Measurements from ENCODE around the gene ATOSB.
A peak's percentile ranks its signal among the peaks of the same experiment; 100 is the strongest.

ATOSB gene

DNA sequence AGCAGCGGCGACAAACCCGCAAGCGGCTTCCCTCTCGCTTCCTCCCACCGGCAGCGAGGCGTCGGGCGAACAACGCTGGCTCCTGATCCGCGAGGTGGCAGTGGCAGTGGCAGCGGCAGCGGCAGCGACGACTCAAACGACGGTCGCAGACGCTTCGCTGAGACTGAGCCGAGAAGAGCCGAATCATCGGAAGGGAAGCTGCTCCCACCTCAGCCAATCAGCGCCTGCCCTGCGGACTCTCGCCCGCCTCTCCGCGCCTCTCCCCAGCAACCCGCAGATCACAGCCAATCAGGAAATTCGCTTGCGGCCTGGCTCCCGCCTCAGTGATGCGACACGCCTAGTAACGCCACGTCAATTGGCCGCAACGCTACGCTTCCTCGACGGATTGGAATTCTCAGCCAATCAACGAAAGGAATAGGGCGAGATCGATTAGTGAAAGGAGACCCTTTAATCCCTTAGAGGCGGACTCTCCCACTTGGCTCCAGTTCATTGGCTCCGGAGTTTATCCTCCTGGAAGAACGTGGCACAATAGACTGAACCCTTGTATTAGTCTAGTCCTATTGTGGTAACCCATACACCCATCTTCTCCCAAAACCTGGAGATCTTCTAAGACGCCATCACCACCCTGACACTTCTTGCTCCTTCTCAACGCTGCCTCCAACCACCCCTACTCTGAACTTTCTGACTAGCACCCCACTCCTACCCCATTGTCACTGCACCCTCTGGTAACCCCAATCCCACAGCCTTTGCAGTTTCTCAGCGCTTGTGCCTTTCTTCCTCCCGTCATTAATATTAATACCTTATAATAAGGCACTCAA, 43.0 kb downstream of the ATOSB start, which contains the start of gene VCP:
Gene VCP, minus strand, starts transcription at position 165 of the 818 bp plus-strand sequence. CDS start 272 bp downstream, outside the sequence.
- no peaks in the 10 kb centered on the region for H3K9me3 ChIP-seq (ENCODE audit: low read length)
- peaks cover 53% of the 10 kb centered on the region for H3K36me3 ChIP-seq (ENCODE audit: insufficient read depth, low read length)
- peaks cover 21% of the 10 kb centered on the region for H3K4me1 ChIP-seq (ENCODE audit: insufficient read depth, low read length)
- H3K27me3 ChIP-seq (ENCODE audit: insufficient read depth, low read length): no peaks in the 10 kb centered on the region
- H2AFZ ChIP-seq (ENCODE audit: low read depth, low read length): peak within 1 kb of the TSS; percentile 27
- H3K4me3 ChIP-seq (ENCODE audit: low read length): peak within 1 kb of the TSS; percentile 95

DNA sequence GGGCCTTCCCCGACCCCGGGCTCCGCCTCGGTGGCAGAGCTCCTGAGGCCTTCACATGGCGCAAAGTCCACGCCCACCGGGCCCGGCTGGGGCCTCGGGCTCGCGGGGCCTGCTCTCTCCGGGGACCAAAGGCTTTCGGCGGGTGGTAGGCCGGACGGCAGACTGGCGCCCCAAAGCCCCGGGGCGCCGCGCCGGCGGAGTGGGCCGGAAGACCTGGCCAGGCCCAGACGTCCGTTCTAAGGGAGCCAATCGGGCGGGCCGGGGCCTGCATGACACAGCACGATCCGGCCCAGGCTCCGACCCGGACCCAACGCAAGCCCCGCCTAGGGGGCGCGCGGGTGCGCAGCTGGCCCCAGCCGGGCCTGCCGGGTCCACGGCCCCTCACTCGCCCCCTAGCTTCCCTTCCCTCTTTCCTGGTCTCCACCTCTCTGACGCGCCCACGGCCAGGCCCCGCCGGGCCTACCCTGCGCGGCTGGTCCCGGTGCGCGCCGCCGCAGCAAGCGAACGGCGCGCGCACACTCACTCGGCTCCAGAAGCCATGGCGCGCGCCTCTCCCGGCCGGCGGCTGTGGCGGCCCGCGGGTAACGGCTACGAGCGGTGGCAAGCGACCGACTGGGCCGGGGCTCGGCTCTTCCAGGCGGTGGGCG, 43.7 kb downstream of the ATOSB start:
- Histone ChIP-seq H3K4me1 (ENCODE audit: insufficient read depth, low read length) (peaks cover 21% of the 10 kb centered on the region), H3K4me3 (ENCODE audit: low read length) (peak overlapping the region; percentile 95), H2AFZ (ENCODE audit: low read depth, low read length) (peak overlapping the region; percentile 27), H3K9me3 (ENCODE audit: low read length) (no peaks in the 10 kb centered on the region), H3K36me3 (ENCODE audit: insufficient read depth, low read length) (peaks cover 59% of the 10 kb centered on the region), H3K27me3 (ENCODE audit: insufficient read depth, low read length) (no peaks in the 10 kb centered on the region)

DNA sequence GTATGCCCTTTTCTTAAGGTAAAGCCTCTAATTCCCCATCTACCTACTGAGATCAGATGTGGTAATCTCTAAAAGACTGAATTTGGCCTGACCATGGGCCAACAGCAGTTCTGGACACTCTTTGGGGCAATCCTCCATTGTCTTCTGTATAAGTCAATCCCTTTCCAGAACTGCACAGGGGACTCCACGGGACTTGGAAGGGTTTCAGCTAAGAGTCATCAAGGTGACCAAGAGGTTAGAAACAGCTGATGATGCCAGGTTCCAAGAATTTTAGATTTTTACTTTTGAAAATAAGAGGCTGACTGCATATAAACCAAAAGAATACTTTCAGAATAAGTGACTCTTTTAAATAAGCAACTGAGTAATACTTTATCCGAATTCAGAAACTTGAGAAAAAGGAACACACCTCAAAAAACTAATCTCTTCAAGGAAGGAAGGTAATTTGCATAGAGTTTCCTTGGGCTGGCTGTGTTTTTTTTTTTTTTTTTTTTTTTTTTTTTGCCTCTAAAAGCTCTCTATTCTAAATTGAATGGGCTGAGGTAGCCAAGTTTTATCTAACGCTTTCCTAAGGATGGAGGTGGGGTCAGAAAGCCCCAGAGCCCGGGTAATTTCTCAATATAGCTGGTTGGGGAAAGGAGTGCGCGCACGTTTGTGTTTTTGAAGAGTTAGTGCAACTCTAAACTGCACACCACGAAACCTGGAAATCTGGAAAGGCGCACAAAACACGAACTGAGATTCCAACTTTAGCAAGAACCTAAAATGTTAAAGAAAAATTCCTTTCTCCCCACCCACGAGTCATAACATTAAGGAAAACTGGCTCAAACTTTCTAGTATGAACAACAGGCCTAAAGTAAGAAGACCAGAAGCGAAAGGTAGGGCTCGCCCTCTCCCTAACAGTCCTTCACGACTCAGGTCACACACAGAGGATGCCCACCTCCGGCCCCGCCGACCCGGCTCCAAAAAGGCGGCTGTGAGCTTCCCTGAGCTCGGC, 44.5 kb downstream of the ATOSB start:
- H3K27me3 ChIP-seq (ENCODE audit: insufficient read depth, low read length): no peaks in the 10 kb centered on the region
- H3K4me1 ChIP-seq (ENCODE audit: insufficient read depth, low read length): peaks cover 21% of the 10 kb centered on the region
- H3K9me3 ChIP-seq (ENCODE audit: low read length): no peaks in the 10 kb centered on the region
- no peak overlapping the region for H2AFZ ChIP-seq (ENCODE audit: low read depth, low read length)
- peak overlapping the region; percentile 95 for H3K4me3 ChIP-seq (ENCODE audit: low read length)
- peaks cover 58% of the 10 kb centered on the region for H3K36me3 ChIP-seq (ENCODE audit: insufficient read depth, low read length)

DNA sequence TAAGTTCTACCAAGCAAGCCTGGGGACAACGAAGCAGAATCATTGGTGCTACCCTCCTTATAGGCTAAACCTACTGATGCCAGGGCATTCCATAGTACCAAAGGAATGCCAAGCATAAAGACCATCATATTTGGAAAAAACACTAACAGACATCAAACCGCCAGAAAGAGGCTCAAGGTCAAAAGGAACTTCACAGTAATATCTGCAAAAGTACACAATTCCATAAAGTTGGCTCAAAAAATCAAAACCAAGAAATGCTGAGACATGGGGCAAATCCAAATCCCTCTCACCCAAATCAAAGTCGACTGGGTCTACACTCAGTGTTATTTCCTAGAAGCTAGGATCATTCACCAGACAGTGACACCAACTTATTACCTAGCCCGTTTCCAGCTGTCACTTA, 46.6 kb downstream of the ATOSB start:
- no peak overlapping the region for H3K4me3 ChIP-seq (ENCODE audit: low read length)
- no peaks in the 10 kb centered on the region for H3K9me3 ChIP-seq (ENCODE audit: low read length)
- peaks cover 55% of the 10 kb centered on the region for H3K36me3 ChIP-seq (ENCODE audit: insufficient read depth, low read length)
- H2AFZ ChIP-seq (ENCODE audit: low read depth, low read length): no peak overlapping the region
- H3K4me1 ChIP-seq (ENCODE audit: insufficient read depth, low read length): peaks cover 21% of the 10 kb centered on the region
- H3K27me3 ChIP-seq (ENCODE audit: insufficient read depth, low read length): no peaks in the 10 kb centered on the region

DNA sequence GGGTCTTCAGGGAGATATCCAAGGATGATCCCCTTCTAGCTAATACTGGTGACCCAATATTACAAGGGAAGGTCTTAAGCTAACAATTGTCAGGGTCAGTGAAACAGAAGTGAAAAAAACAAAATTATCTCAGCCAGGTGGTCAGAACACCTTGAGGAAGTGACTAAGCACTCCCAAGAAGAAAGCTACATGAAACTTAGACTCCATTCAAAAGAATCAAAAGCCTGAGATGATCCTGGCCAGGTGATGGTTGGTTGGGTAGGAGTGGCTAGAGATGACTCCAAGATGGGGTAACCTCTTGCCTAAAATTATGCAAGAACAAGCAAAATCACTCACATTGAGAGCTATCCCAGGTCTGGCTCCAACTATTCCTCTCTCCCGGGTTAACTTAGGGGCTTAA, 48.6 kb downstream of the ATOSB start:
- H3K36me3 ChIP-seq (ENCODE audit: insufficient read depth, low read length): peaks cover 68% of the 10 kb centered on the region
- H3K9me3 ChIP-seq (ENCODE audit: low read length): no peaks in the 10 kb centered on the region
- H3K4me3 ChIP-seq (ENCODE audit: low read length): no peak overlapping the region
- H2AFZ ChIP-seq (ENCODE audit: low read depth, low read length): no peak overlapping the region
- no peaks in the 10 kb centered on the region for H3K27me3 ChIP-seq (ENCODE audit: insufficient read depth, low read length)
- H3K4me1 ChIP-seq (ENCODE audit: insufficient read depth, low read length): peaks cover 13% of the 10 kb centered on the region

DNA sequence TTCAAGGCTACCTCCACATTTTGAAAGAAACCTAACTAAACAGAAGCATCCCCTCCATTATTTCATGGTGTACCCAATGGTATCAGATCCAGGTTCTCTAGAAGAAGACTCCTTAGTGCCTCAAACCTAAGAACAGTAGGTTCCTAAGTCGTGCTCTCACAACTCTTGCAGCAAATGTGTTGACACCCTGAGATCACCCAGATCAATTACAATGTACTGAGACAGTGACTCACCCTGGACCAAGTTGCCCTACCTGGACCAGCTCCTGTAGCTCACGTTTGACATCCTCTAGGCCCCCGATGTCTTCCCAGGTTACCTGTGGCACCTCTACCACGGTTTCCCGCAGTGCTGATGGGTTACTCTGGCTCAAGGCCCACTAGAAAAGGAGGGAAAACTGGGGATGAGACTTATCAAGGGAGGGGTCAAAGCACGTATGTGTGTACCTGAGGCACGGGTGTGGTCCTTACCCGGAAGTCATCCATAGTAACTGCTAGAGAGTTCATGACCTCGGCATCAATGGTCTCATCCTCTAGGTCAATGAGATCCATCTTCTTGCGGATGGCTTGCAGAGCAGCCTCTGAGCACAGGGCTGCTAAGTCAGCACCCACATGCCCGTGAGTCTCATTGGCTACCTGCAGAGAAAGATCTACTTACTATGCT, 55.0 kb downstream of the ATOSB start:
- H3K4me3 ChIP-seq (ENCODE audit: low read length): no peak overlapping the region
- peaks cover 98% of the 10 kb centered on the region for H3K36me3 ChIP-seq (ENCODE audit: insufficient read depth, low read length)
- H3K27me3 ChIP-seq (ENCODE audit: insufficient read depth, low read length): no peaks in the 10 kb centered on the region
- H2AFZ ChIP-seq (ENCODE audit: low read depth, low read length): no peak overlapping the region
- peaks cover 2% of the 10 kb centered on the region for H3K9me3 ChIP-seq (ENCODE audit: low read length)
- no peaks in the 10 kb centered on the region for H3K4me1 ChIP-seq (ENCODE audit: insufficient read depth, low read length)

DNA sequence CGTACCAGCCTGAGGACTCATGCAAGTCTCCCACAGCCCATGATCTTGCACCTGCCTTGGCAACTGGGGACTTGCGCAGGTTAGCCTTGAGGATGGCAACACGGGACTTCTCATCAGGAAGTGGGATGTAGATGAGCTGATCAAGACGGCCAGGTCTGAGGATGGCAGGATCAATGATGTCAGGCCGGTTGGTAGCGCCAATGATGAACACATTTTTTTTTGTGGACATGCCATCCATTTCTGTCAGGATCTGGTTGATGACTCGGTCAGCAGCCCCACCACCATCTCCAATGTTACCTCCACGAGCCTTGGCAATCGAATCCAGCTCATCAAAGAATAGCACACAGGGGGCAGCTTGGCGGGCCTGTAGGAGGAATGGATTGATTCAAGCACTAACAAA, 56.2 kb downstream of the ATOSB start:
- Histone ChIP-seq H3K4me3 (ENCODE audit: low read length) (no peak overlapping the region), H3K9me3 (ENCODE audit: low read length) (peaks cover 2% of the 10 kb centered on the region), H3K27me3 (ENCODE audit: insufficient read depth, low read length) (no peaks in the 10 kb centered on the region), H2AFZ (ENCODE audit: low read depth, low read length) (no peak overlapping the region), H3K4me1 (ENCODE audit: insufficient read depth, low read length) (no peaks in the 10 kb centered on the region), H3K36me3 (ENCODE audit: insufficient read depth, low read length) (peaks cover 98% of the 10 kb centered on the region)

DNA sequence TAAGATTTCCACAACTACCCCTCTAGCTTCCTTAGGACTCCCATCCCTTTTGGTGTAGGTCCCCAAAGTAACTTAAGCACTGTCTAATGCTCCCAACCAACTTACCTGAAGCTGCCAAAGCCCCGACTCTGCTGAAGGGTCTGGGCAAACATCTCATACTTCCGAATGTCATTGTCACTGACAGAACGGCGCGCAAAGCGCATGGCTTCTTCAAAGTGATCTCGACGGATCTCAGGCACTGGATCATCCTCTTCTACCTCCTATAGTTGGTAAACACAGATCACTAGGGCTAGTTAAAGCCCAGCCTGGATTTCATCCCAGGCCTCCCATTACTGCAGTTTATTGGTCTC, 58.4 kb downstream of the ATOSB start:
- Histone ChIP-seq H3K36me3 (ENCODE audit: insufficient read depth, low read length) (peaks cover 90% of the 10 kb centered on the region), H2AFZ (ENCODE audit: low read depth, low read length) (no peak overlapping the region), H3K4me1 (ENCODE audit: insufficient read depth, low read length) (no peaks in the 10 kb centered on the region), H3K4me3 (ENCODE audit: low read length) (no peak overlapping the region), H3K9me3 (ENCODE audit: low read length) (peaks cover 4% of the 10 kb centered on the region), H3K27me3 (ENCODE audit: insufficient read depth, low read length) (no peaks in the 10 kb centered on the region)

DNA sequence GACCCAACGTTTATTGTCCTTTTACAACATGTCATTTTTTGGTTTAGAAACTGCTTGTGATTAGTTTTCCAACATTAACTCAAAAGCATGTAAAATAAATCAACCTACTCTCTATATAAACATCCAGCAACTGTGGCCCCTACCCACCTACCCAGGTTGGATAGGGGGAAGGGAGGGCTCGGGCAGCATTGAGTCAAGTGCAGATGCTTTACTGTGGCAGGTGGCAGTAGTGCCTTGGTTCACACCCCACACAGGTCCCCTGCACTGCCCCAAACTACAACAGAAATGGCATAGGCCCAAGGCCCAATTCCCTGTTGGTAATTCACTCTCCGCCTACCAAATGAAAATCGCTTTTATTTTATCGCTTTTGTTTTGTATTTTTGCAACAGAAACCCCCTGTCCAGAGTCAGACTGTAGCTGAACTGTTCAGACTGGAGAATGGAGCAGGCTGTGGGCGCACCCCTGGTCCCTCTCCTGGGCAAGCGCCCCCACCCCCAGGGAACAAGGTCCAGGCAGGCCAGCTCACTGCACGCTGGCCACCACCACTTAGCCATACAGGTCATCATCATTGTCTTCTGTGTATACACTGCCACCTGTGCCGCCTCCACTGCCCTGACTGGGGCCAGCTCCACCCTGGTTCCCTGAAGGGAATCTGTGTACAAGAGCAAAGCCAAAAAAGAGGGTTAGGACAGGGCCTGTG, 58.9 kb downstream of the ATOSB start:
- peaks cover 4% of the 10 kb centered on the region for H3K9me3 ChIP-seq (ENCODE audit: low read length)
- no peak overlapping the region for H3K4me3 ChIP-seq (ENCODE audit: low read length)
- H2AFZ ChIP-seq (ENCODE audit: low read depth, low read length): no peak overlapping the region
- H3K4me1 ChIP-seq (ENCODE audit: insufficient read depth, low read length): no peaks in the 10 kb centered on the region
- H3K27me3 ChIP-seq (ENCODE audit: insufficient read depth, low read length): no peaks in the 10 kb centered on the region
- peaks cover 90% of the 10 kb centered on the region for H3K36me3 ChIP-seq (ENCODE audit: insufficient read depth, low read length)

DNA sequence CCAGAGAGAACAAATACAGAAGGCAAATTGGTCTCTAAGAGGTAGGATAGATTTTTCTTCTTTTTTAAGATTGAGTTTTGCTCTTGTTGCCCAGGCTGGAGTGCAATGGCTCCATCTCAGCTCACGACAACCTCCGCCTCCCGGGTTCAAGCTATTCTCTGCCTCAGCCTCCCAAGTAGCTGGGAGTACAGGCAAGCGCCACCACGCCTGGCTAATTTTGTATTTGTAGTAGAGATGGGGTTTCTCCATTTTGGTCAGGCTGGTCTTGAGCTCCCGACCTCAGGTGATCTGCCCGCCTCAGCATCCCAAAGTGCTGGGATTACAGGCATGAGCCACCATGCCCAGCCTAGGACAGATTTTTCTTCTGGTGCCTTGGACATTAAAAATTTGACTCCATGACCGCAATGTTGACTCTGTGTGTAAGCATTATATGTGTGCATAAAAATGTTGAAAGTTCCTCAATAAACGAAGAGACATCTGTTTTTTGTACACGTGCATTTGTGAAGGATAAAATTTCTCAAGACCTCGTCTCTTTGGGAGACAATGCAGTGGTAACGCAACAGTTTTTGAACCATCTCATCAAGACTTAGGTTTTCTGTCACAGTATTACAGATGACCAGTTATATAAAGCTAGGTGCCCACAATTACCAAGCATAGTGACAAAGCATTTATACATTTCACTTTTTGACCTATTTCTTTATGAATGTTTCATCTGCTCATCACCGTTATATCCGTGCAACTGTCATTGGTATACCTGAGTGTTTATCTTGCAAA, 60.6 kb downstream of the ATOSB start:
- Histone ChIP-seq H3K36me3 (ENCODE audit: insufficient read depth, low read length) (peaks cover 88% of the 10 kb centered on the region), H3K4me3 (ENCODE audit: low read length) (no peak overlapping the region), H3K9me3 (ENCODE audit: low read length) (peaks cover 2% of the 10 kb centered on the region), H3K4me1 (ENCODE audit: insufficient read depth, low read length) (no peaks in the 10 kb centered on the region), H3K27me3 (ENCODE audit: insufficient read depth, low read length) (no peaks in the 10 kb centered on the region), H2AFZ (ENCODE audit: low read depth, low read length) (no peak overlapping the region)

DNA sequence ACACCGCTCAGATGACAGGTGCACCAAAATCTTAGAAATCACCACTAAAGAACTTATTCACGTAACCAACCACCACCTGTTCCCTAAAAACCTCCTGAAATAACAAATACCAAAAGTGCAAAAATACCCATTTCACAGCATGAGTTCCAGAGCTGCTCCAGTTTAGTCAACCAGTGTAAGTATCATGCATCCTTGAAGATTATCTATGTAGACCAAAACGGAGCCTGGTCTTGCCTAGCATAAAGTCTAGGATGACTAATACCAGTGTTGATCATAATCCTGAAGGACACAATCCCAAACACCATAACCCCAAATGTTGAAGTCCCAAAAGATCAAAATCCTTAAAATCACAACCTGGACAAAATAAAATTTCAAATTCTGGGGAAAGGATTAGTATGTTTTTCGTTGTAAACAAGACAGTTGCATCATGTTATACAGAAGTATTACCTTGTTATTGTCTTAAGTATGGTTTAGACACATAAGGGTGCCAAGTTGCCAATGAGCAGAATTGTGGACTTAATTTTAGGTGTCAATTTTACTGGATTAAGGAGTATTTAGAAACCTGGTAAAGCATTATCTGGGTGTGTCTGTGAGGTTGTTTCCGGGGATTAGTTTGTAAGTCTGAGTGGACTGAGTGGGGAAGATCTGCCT, 61.4 kb downstream of the ATOSB start:
- H3K9me3 ChIP-seq (ENCODE audit: low read length): peaks cover 2% of the 10 kb centered on the region
- H2AFZ ChIP-seq (ENCODE audit: low read depth, low read length): no peak overlapping the region
- no peaks in the 10 kb centered on the region for H3K27me3 ChIP-seq (ENCODE audit: insufficient read depth, low read length)
- no peaks in the 10 kb centered on the region for H3K4me1 ChIP-seq (ENCODE audit: insufficient read depth, low read length)
- peaks cover 84% of the 10 kb centered on the region for H3K36me3 ChIP-seq (ENCODE audit: insufficient read depth, low read length)
- no peak overlapping the region for H3K4me3 ChIP-seq (ENCODE audit: low read length)
